Globus pallidus (tissue), 1 donor: Measurements from ENCODE around the gene CEP63.
"Not testable (repeated sequence)": the region's sequence is repeated elsewhere in the genome, so short reads cannot be mapped to it uniquely, and the experiment has no call there.

Experiments used
- DNase-seq: peaks from one replicate; pipeline ENCODE4 v3.0.0-alpha.2; 2015; ENCODE audit warnings: low spot score

CEP63 gene

GRCh38 chr3:134516905-134517304, 31.0 kb downstream of the CEP63 start:
- DNase-seq: no peak

GRCh38 chr3:134517791-134518190, 31.9 kb downstream of the CEP63 start:
- no peak for DNase-seq

- DNase-seq: no peak
Observed at GRCh38 chr3:134522541-134522940, 36.7 kb downstream of the CEP63 start.

- no peak for DNase-seq
Observed at GRCh38 chr3:134525293-134525692, 39.4 kb downstream of the CEP63 start.

- DNase-seq: no peak
Observed at GRCh38 chr3:134526319-134526718, 40.5 kb downstream of the CEP63 start.

GRCh38 chr3:134527037-134527436, 41.2 kb downstream of the CEP63 start:
- DNase-seq: no peak

GRCh38 chr3:134527538-134528186, 41.8 kb downstream of the CEP63 start:
- no peak for DNase-seq

- DNase-seq: no peak
Observed at GRCh38 chr3:134533493-134533892, 47.6 kb downstream of the CEP63 start.

GRCh38 chr3:134535186-134535970, 49.5 kb downstream of the CEP63 start:
- peak; percentile 5 for DNase-seq

- no peak for DNase-seq
Observed at GRCh38 chr3:134536781-134537180, 50.9 kb downstream of the CEP63 start.

- DNase-seq: no peak
Observed at GRCh38 chr3:134542287-134542958, 56.6 kb downstream of the CEP63 start.

- DNase-seq: no peak
Observed at GRCh38 chr3:134543113-134543512, 57.3 kb downstream of the CEP63 start.

GRCh38 chr3:134544316-134544715, 58.5 kb downstream of the CEP63 start:
- DNase-seq: no peak

GRCh38 chr3:134544783-134545182, 58.9 kb downstream of the CEP63 start:
- DNase-seq: not testable (repeated sequence)

- no peak for DNase-seq
Observed at GRCh38 chr3:134545818-134546217, 60.0 kb downstream of the CEP63 start.

- DNase-seq: no peak
Observed at GRCh38 chr3:134552784-134553183, 66.9 kb downstream of the CEP63 start.

GRCh38 chr3:134559591-134559990, 73.7 kb downstream of the CEP63 start:
- DNase-seq: no peak

GRCh38 chr3:134562055-134562454, 76.2 kb downstream of the CEP63 start:
- no peak for DNase-seq

- no peak for DNase-seq
Observed at GRCh38 chr3:134563601-134564000, 77.7 kb downstream of the CEP63 start.

GRCh38 chr3:134564991-134565390, 79.1 kb downstream of the CEP63 start:
- DNase-seq: no peak

- no peak for DNase-seq
Observed at GRCh38 chr3:134567605-134568004, 81.7 kb downstream of the CEP63 start.

- no peak for DNase-seq
Observed at GRCh38 chr3:134568790-134569189, 82.9 kb downstream of the CEP63 start.

GRCh38 chr3:134569899-134570298, 84.0 kb downstream of the CEP63 start:
- DNase-seq: not testable (repeated sequence)
